AG09309 (cell line): ENCODE measurements around the gene SYT13.

Source experiments
- DNase-seq: peaks from one replicate; pipeline ENCODE4 v3.0.0-alpha.2; 2010; ENCODE audit warnings: low read depth
- H3K4me3 ChIP-seq: 2 replicates; pipeline ENCODE4 v1.5.1; 2011; ENCODE audit warnings: mild to moderate bottlenecking, low read depth, low read length, moderate library complexity; ENCODE audit not compliant: control insufficient read depth
- CTCF ChIP-seq: IDR thresholded peaks from 2 replicates; pipeline ENCODE4 v1.5.1; 2011; ENCODE audit warnings: mild to moderate bottlenecking, low read depth, low read length, inconsistent platforms; ENCODE audit not compliant: insufficient read depth, control insufficient read depth; ENCODE audit errors: missing control alignments

The SYT13 gene

GRCh38 chr11:45237711-45238315 is 48.3 kb downstream of the SYT13 start:
- no peak overlapping the region for H3K4me3 ChIP-seq
- no peak for TF ChIP-seq CTCF
- DNase-seq: no peak

GRCh38 chr11:45234306-45235006 is 51.7 kb downstream of the SYT13 start:
- no peak overlapping the region for H3K4me3 ChIP-seq
- TF ChIP-seq CTCF: no peak
- DNase-seq: no peak

- TF ChIP-seq CTCF: no peak
- DNase-seq: no peak
- H3K4me3 ChIP-seq: no peak overlapping the region
Measured at GRCh38 chr11:45233804-45234170, 52.4 kb downstream of the SYT13 start.

GRCh38 chr11:45233121-45233803 is 52.9 kb downstream of the SYT13 start:
- DNase-seq: no peak
- no peak overlapping the region for H3K4me3 ChIP-seq
- TF ChIP-seq CTCF: peak; percentile 84

GRCh38 chr11:45232341-45233080 is 53.6 kb downstream of the SYT13 start:
- H3K4me3 ChIP-seq: no peak overlapping the region
- DNase-seq: no peak
- no peak for TF ChIP-seq CTCF

- no peak for TF ChIP-seq CTCF
- DNase-seq: no peak
- no peak overlapping the region for H3K4me3 ChIP-seq
Measured at GRCh38 chr11:45229401-45230020, 56.6 kb downstream of the SYT13 start.
